HG03045 (cell line): ENCODE results near the gene CCND1.
"Not testable (repeated sequence)": the region's sequence is repeated elsewhere in the genome, so short reads cannot be mapped to it uniquely, and the experiment has no call there.

Experiments used
- ATAC-seq: cut with Tn5 transposase; IDR thresholded peaks from one replicate; pipeline ENCODE4 v1.9.1; 2021; ENCODE audit warnings: mild to moderate bottlenecking, moderate library complexity; ENCODE audit not compliant: unreplicated experiment

Gene CCND1

DNA sequence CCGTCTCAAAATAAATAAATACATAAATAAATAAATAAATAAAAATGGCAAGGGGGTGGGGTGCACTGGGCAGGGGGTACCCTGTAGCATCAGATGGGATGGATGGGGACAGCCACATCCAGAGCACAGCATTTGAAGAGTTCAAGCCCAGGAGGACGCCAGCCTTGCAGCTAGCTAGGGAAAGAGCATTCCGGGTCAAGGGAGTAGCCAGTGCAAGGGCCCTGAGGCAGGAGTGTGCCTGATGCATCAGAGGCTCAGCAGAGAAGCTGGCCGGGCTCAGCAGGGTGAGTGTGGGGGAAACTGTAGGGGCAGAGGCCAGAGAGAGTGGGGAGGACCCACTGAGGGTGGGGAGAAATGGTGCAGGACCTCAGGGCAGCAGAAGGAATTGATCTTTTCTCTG is 23.7 kb upstream of the CCND1 start:
- ATAC-seq, result no peak

DNA sequence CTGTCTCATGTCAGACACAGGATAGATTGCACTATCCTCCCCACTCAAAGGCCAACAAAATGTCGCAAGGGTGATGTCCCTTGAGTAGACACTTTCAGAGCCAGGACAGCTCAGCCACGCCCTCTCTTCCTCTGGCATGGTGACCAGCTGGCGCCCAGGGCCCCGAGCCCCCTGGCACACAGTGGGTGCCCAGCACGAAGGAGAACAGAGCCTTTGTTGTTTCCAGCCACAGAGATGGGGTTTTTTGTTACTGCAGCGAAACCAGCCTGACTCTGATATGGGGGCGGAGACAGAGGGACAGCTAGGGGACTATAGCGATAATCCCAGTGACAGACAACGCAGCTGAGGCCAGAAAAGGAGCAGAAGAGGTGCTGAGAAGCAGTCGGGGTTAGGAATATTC is 23.3 kb upstream of the CCND1 start:
- no peak for ATAC-seq

DNA sequence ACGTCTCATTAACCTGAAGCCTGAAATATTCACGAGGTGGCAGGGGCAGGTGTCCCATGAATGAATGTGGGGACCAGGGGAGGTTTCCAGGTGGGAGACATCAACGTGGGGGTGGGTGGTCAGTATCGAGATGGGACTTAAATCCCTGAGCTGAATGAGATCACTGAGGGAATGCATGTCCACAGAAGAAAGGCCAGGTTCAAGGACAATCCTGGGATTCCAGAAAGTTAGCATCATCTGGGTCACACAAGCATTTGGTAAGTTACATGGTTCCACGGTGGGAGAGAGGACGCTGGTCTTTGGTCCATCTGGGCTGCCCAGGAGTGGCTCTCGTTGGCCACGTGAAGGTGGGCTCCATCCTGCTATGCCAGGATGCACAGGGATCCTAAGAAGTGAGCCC is 22.7 kb upstream of the CCND1 start:
- ATAC-seq, result no peak

DNA sequence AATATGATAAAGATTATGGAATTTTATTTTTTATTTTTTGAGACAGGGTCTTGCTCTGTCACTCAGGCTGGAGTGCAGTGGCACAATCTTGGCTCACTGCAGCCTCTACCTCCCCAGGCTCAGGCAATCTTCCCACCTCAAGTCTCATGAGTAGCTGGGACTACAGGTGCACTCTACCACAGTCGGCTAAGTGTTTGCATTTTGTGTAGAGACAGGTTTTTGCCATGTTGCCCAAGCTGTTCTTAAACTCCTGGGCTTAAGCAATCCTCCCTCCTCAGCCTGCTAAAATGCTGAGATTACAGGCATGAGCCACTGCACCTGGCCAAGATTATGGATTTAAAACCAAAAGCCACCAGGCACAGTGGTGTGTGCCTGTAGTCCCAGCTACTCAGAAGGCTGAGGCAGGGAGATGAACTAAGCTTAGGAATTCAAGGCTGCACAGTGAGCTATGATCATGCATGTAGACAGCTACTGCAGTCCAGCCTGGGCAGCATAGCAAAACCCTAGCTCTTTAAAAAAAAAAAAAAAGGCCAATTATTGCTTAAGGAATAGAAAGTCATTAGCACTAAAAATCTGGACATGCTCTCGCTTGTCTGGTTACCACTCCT is 20.2 kb upstream of the CCND1 start:
- no peak for ATAC-seq

DNA sequence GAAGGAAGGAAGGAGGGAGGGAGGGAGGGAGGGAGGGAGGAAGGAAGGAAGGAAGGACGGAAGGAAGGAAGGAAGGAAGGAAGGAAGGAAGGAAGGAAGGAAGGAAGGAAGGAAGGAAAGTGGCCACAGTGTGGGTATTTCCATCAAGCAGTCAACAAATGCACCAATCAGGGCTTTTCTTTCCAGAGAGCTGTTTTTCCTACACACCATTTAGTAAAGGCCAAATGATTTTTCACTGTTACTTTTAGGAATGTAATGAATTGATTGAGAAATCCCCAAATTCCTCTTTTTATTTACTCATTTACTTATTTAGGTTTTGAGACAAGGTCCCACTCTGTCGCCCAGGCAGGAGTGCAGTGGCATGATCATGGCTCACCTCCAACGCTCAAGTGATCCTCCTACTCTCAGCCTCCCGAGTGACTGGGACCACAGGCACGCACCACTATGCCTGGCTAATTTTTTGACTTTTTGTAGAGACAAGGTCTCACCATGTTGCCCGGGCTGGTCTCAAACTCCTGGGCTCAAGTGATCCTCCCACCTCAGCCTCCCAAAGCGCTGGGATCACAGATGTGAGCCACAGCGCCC is 18.8 kb upstream of the CCND1 start:
- ATAC-seq, result not testable (repeated sequence)

DNA sequence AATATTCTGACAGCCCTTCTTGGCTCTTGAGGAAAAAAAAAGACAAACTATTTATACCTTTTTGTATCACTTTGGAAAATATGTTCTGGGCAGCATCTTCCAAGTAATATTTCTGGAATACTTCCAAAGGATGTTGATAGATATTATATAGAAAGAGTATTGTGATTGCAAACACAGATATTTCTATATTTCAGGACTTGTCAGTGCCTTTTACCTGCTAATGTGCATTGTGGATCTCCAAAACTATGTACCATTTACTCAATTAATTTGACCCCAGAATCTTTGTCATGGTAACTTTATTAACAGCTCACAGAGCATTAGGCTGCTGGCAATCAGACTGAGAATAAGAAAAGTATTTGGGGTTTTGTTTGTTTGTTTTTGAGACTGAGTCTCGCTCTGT is 16.7 kb upstream of the CCND1 start:
- no peak for ATAC-seq

DNA sequence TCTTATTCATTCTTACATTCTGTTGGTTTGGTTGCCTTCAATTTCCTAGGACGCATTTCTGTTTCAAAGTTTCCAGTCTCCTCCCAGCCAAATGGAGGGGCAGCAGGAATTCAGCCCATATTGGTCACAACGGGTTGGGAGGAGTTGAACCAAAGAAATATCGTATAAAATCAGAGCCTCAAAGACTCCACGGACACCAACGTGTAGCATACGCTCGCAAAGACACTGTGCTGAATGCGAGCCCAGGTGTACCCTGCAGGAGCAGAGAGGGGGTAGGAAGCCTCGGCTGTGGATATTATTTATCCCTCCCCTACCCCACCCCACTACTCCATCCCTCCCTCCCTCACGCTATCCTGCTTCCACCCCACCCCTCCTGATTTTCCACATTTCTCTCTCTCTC is 15.5 kb upstream of the CCND1 start:
- no peak for ATAC-seq

DNA sequence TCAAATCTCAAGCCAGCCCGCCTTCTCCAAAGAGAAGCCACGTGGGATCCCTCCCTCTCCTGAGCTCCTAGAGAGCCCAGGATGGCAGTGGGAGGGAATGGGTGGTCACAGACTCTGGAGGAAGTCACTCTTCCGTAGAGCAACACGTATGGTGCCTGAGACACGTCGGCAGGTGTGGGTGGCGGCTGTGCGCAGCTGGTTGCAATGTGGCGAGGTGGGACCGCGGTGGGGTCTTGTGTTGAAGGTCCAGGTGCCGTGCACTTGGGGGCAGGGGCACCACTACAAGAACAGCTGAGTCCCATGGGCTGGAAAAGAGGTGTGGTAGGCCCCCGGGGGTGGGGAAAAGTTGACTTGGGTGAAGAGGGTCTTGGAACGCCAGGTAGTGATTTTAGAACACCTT is 13.4 kb upstream of the CCND1 start:
- no peak for ATAC-seq

DNA sequence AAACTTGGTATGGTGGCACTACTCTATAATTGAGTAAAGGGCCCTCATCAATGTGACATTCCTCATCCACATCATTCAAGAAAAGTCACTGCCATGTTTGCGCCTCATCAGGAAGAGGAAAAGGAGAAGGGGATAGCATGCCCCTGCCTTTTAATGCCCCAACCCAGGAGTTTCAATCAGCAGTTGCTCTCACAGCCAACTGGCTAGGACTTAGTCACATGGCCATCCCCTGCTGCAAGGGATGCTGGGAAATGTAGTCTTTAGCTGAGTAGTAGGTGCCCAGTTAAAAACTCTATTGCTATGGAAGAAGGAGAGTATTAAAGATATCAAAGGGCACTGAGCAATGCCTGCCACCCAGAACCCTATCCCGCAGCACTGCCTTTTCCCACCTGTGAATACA is 10.9 kb upstream of the CCND1 start:
- no peak for ATAC-seq

DNA sequence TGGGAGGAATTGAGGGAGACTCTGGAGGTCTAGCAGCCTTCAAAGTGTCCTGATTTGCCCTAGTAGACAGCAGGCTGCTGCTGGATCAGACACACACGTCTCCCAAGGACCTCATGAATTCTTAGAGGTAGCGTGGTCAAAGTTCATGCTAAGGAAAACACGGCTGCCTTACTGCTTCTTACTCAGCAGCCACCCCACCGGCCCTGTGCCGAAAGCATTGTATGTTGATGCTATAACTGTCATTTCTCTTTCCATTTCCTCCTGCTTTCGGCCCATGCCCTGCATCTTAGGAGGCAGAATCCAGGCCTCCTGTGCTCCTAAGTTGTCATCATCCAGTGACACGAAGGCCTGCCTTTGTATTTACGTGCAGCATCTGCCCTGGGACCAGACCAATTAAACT is 10.5 kb upstream of the CCND1 start:
- ATAC-seq, result no peak

DNA sequence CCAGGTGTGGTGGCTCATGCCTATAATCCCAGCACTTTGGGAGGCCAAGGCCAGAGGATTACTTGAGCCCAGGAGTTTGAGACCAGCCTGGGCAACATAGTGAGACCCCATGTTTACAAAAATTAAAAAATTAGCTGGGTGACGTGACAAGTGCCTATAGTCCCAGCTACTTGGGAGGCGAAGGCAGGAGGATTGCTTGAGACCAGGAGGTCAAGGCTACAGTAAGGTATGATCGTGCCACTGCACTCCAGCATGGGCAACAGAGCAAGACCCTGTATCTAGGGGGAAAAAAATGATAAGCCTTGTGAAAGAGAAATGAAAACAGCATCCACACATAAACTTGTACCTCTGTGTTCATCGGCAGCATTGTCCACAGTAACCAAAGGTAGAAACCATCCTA is 8.1 kb upstream of the CCND1 start:
- ATAC-seq, result no peak

DNA sequence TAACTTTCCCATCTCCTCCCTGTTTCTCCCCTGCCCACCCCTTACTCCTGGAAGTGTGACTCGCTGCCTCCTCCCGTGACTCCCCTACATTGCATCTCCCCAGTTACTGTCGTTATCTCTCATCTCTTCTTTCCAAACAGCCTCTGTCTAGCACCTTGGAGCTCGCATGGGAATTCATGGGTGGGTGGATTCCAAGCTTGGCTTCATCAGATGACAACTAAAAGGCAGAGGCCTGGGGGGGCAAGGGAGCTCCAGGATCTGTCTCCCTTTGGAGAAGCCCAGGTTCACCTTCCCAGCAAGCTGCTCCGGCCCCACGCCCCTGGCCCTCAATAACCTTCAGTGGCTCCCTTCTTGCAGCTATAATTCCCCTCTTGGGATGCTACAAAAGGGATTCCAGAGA is 6.9 kb upstream of the CCND1 start:
- ATAC-seq, result no peak

DNA sequence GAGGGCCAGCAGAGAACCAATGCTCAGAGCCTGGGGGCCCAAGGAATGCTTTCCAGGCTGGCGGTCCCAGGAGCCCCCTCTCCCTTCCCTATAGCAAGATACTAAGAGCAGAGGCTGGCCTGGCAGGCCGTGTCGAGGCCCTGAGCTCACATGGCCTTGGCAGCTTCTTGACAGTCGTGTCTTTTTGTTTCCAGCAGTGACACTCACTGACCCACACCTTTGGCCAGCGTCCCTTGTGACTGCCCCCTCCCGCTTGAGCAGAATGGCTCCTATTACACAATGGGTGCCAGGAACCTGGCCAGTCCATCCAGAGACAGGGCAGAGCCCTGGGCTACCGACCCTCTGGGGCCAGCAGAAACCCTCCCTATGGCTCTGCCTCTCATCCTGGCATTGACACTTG is 6.4 kb upstream of the CCND1 start:
- no peak for ATAC-seq

DNA sequence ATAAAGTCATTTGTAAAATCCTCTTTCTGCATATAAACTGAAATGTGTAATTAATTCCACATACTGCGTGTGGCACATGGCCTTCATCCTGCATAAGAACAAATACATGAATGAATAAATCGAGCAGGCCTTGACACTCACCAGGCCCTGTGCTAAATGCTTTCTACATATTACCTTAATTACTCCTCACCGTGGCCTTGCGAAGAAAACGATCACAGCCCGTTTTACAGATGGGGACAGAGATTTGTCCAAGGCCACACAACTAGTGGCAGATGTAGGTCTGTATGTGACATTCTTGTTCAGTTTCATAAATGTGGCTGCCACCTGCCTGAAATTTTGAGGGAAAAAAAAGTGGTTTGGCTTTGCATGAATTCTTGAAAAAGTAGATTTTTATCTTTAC is 5.8 kb upstream of the CCND1 start:
- ATAC-seq, result no peak

DNA sequence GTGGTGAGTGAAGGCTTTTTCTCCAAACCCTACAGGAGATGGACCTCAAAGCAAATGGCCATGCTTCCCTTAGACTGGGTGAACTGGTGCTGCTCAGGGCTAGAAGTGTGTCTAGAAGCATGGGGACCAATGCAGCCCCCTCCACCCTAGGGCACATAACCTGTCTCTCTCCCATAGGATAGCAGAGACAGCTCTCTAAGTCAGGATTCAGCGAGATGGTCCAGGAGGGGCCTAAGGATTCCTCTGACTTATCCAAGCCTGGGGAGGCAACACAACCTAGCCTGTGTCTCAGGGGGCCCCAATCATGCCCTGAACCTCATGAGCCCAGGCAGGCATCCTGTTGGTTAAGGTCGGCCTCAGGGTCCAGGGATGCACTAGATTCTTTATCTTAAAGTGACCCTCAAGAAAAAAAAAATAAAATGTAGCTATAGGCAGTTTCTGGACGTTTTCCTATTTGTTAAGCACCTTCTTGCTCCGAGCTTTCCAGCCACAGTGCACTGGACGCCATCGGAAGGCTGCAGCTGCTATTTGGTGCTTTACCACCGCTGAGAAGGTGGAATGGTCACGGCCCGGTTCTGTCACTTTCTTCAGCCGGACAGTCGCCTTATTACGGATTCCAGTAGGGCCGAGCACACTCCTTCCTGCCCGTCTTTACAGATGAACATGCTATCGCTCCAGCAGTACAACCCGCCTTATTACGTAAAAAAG is 5.0 kb upstream of the CCND1 start:
- no peak for ATAC-seq

DNA sequence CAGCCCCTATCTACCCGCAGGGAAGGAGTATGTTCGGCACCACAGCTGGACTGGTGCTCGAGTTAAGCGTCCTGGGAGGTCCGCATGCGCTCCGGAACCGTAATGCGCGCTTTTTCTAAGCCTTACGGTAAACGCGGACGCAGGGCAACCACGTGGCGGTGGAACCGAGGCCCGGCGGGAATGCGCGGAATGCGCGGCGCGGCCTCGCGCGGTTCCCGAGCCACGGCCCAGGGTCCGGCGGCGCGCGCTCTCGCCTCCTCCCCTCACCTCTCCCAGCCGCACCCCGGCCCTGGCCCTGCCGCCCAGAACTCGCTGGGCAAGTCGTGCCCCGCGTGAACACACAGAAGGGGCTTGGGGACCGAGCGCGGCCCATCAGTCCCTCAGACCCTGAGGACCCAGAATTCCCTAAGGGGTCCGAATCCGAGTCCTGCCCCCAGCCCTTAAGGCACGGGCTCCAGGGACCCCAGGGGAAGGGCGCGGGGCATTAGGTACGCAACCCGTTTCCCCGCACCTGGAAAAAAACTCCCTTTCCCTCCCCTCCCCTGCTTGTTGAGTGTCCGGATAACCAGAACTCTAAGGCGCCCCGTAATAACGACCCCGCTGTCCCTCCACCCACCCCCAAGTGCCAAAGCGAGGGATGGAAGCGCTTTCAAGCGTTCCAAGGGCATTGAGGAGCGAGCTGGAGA is 4.3 kb upstream of the CCND1 start:
- ATAC-seq, result no peak

DNA sequence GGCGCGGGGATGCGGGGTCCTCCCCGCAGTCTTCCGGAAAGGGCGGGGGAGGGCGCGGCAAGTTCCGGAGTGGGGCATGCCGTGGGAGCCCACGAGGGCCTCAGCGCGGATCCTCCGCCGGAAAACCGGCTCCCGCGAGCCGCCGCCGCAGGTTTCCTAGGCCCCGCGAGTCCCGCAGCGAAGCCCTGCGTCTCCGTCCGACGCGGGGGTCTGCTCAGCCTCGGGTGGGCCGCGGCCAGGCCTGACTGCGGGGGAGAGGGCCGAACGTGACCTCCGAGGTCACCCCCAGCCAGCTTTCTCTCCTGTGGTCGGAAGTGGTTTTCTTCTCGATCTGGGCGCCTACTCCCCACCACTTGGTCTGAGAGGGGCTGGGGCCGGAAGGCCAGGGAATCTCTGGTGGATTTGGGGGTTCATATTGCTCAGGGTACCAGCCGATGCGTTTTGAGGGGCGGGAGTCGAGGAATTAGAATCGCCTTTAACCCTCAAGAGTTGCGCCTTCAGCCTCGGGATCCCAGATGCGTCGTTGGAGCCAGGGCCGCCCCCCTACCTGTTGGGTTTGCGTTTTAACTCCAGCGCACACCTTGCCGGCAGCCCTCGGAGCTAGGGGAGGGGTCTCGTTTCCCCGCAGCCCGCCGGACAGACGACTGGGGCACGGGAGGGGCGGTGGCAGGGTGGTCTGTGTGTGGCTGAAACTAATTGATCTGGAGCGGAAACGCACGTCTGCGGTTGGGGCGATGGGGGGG is 3.6 kb upstream of the CCND1 start:
- ATAC-seq, result no peak

DNA sequence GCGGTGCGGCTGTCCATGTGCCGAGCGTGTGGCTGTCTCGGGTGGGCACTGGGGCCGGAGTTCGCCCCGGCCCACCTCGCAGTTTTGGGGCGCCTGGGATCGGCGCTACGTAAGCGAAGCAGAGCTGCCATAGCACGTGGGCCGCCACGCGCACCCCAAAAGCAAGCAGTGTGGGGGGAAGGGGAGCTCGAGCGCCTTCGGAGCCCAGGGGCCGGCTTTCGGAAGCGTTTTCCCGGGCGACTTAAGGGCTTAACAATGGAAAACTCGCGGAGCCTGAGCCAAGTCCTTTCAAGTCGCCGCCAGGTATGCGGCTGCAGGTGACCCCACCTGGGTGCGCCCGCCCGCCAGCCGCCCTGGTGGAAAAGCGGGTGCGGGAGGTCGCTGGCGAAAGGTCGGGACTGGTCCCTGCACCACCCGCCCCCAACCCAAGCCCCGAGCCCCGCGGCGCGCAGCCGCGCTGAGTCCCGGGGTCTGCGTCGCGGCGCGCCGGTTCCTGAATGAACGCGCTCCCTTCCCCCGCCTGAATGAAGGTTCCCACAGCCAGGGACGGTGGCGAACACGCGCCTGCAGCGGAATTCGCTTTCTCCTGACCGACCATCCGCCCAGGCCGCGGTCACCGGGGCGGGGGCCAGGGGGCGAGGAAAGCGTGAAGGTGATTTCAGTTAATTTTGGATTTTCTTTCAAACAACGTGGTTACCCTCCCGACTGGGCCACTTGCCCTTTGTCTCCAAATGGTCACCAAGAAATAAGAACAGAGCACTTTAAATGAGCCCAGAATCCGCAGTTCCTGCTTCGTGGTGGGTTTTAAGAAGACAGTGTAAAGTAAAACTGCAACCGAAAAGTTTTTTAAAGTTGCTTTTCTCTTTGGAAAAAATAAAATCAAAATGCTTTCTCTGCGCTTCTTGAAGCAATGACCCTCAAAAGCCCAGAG is 2.8 kb upstream of the CCND1 start:
- no peak for ATAC-seq

DNA sequence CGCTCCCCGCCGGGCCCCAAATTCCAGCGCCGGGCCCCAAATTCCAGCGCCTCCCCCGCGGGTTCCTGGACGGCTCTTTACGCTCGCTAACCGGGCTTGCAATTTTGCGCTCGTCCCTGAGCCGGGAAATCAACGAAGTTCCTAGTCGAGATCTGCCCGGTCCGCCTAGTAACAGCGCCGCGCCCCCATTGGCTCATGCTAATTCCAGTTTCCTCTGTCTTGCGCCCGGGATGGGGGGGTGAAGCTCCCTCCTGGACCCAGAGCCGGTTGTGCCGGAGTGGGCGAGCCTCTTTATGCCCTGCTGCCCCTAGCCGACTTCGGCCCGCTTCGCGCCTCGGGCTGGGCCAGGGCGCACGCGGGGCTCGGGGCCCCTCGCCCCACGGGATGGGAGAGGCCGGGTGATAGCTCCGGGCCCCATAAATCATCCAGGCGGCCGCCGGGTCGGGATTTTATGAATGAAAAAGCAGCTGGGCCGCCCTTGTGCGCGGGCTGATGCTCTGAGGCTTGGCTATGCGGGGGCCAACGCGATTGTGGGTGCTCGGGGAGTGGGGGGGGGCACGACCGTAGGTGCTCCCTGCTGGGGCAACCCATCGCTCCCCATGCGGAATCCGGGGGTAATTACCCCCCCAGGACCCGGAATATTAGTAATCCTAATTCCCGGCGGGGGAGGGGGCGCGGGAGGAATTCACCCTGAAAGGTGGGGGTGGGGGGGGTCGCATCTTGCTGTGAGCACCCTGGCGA is 1.8 kb upstream of the CCND1 start:
- ATAC-seq, result no peak

DNA sequence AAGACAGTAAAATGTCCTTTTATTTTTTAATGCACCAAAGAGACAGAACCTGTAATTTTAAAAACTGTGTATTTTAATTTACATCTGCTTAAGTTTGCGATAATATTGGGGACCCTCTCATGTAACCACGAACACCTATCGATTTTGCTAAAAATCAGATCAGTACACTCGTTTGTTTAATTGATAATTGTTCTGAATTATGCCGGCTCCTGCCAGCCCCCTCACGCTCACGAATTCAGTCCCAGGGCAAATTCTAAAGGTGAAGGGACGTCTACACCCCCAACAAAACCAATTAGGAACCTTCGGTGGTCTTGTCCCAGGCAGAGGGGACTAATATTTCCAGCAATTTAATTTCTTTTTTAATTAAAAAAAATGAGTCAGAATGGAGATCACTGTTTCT is 1.1 kb upstream of the CCND1 start:
- ATAC-seq, result no peak
